AG09319 (cell line): ENCODE data around the gene RIPK3.
A peak's percentile ranks its signal among the peaks of the same experiment; 100 is the strongest.
"Not testable (repeated sequence)": the region's sequence is repeated elsewhere in the genome, so short reads cannot be mapped to it uniquely, and the experiment has no call there.

Experiments used
- DNase-seq: peaks from one replicate; pipeline ENCODE4 v3.0.0-alpha.2; 2010; ENCODE audit warnings: low read depth; ENCODE audit errors: extremely low read depth
- CTCF ChIP-seq: IDR thresholded peaks from 2 replicates; pipeline ENCODE4 v1.5.1; 2011; ENCODE audit warnings: low read depth, mild to moderate bottlenecking, inconsistent platforms, low read length, moderate library complexity

The RIPK3 gene

GRCh38 chr14:24376448-24377070 lies 36.8 kb upstream of the RIPK3 start:
- no peak for TF ChIP-seq CTCF
- no peak for DNase-seq

GRCh38 chr14:24372701-24373416 lies 33.1 kb upstream of the RIPK3 start:
- TF ChIP-seq CTCF = no peak
- DNase-seq = no peak

GRCh38 chr14:24371605-24372004 lies 31.8 kb upstream of the RIPK3 start:
- DNase-seq = not testable (repeated sequence)

- TF ChIP-seq CTCF = no peak
- no peak for DNase-seq
Measured at GRCh38 chr14:24370748-24371147, 31.0 kb upstream of the RIPK3 start.

GRCh38 chr14:24369907-24370687 lies 30.3 kb upstream of the RIPK3 start:
- no peak for TF ChIP-seq CTCF
- no peak for DNase-seq

- no peak for TF ChIP-seq CTCF
- no peak for DNase-seq
Measured at GRCh38 chr14:24369463-24369862, 29.7 kb upstream of the RIPK3 start.

GRCh38 chr14:24368562-24369252 lies 28.9 kb upstream of the RIPK3 start:
- TF ChIP-seq CTCF = no peak; the same call in 1 of the 2 replicates
- peak; percentile 95 for DNase-seq
